HG03066 (cell line): Measurements from ENCODE around the gene CCL13.
"Not testable (repeated sequence)": the region's sequence is repeated elsewhere in the genome, so short reads cannot be mapped to it uniquely, and the experiment has no call there.

Experiments
- ATAC-seq: cut with Tn5 transposase; IDR thresholded peaks from one replicate; pipeline ENCODE4 v1.9.1; 2021; ENCODE audit warnings: low read depth; ENCODE audit not compliant: unreplicated experiment

The CCL13 gene

GRCh38 chr17:34356194-34356593 lies at the start of gene CCL13:
Gene CCL13, plus strand, starts transcription at chr17:34356480. Its CDS starts 47 bp downstream, at chr17:34356527.
- ATAC-seq: no peak

- no peak for ATAC-seq
Observed at GRCh38 chr17:34307110-34307509, 49.2 kb upstream of the CCL13 start.

- no peak for ATAC-seq
Observed at GRCh38 chr17:34308371-34308770, 47.9 kb upstream of the CCL13 start.

- no peak for ATAC-seq
Observed at GRCh38 chr17:34311291-34311690, 45.0 kb upstream of the CCL13 start.

GRCh38 chr17:34312080-34312479 lies 44.2 kb upstream of the CCL13 start:
- ATAC-seq: no peak

GRCh38 chr17:34313164-34313563 lies 43.1 kb upstream of the CCL13 start:
- no peak for ATAC-seq

- no peak for ATAC-seq
Observed at GRCh38 chr17:34314279-34314678, 42.0 kb upstream of the CCL13 start.

GRCh38 chr17:34318474-34318873 lies 37.8 kb upstream of the CCL13 start:
- ATAC-seq: no peak

- no peak for ATAC-seq
Observed at GRCh38 chr17:34319039-34319483, 37.2 kb upstream of the CCL13 start, which contains the start of gene CCL8. Gene CCL8, plus strand, starts transcription at chr17:34319435. Its CDS starts 67 bp downstream, at chr17:34319502.

- ATAC-seq: no peak
Observed at GRCh38 chr17:34321964-34322363, 34.3 kb upstream of the CCL13 start.

GRCh38 chr17:34327580-34327979 lies 28.7 kb upstream of the CCL13 start:
- ATAC-seq: not testable (repeated sequence)

GRCh38 chr17:34337701-34338100 lies 18.6 kb upstream of the CCL13 start:
- no peak for ATAC-seq

- ATAC-seq: no peak
Observed at GRCh38 chr17:34339138-34339770, 17.0 kb upstream of the CCL13 start.

GRCh38 chr17:34341916-34342315 lies 14.4 kb upstream of the CCL13 start:
- ATAC-seq: no peak

GRCh38 chr17:34347063-34347462 lies 9.2 kb upstream of the CCL13 start:
- no peak for ATAC-seq

GRCh38 chr17:34349751-34350150 lies 6.5 kb upstream of the CCL13 start:
- no peak for ATAC-seq

GRCh38 chr17:34351096-34351495 lies 5.2 kb upstream of the CCL13 start:
- ATAC-seq: no peak

- ATAC-seq: no peak
Observed at GRCh38 chr17:34352191-34352590, 4.1 kb upstream of the CCL13 start.

GRCh38 chr17:34354637-34355036 lies 1.6 kb upstream of the CCL13 start:
- ATAC-seq: no peak

GRCh38 chr17:34357398-34357797 lies 1.1 kb downstream of the CCL13 start:
- ATAC-seq: no peak

GRCh38 chr17:34358631-34359030 lies 2.4 kb downstream of the CCL13 start:
- no peak for ATAC-seq

- no peak for ATAC-seq
Observed at GRCh38 chr17:34360601-34361270, 4.5 kb downstream of the CCL13 start.
